Smooth muscle cell (in vitro differentiated cells): Measurements from ENCODE around the gene SARS2. TPM values are rescaled to one million over a fixed set of nuclear protein-coding genes. Genes with fewer than 3 reads are reported as not detected.

Source experiments
- DNase-seq: peaks from one replicate; lab custom pipeline; 2025; ENCODE audit not compliant: unreplicated experiment; lab: John Stamatoyannopoulos, UW
- H2AFZ ChIP-seq: fragments of 200-600 bp; sonication (generic); 2 replicates; pipeline ENCODE4 v1.6.0; 2016; ENCODE audit warnings: antibody characterized with exemption, low read depth, mild to moderate bottlenecking
- H3F3A ChIP-seq: fragments of 200-600 bp; sonication (generic); 2 replicates; pipeline ENCODE4 v1.6.0; 2017; ENCODE audit warnings: antibody characterized with exemption, low read depth
- H3K27ac ChIP-seq: fragments of 200-600 bp; sonication (generic); 2 replicates; pipeline ENCODE4 v1.5.1; 2016; ENCODE audit warnings: low read depth, mild to moderate bottlenecking
- H3K27me3 ChIP-seq: fragments of 200-600 bp; sonication (generic); 2 replicates; pipeline ENCODE4 v1.6.1; 2016; ENCODE audit warnings: low read depth, mild to moderate bottlenecking
- H3K36me3 ChIP-seq: fragments of 200-600 bp; sonication (generic); 2 replicates; pipeline ENCODE4 v1.5.1; 2016; ENCODE audit warnings: low read depth
- H3K4me1 ChIP-seq: fragments of 200-600 bp; sonication (generic); 2 replicates; pipeline ENCODE4 v1.5.1; 2016; ENCODE audit warnings: low read depth
- H3K4me2 ChIP-seq: fragments of 200-600 bp; sonication (generic); 2 replicates; pipeline ENCODE4 v1.6.0; 2016; ENCODE audit warnings: mild to moderate bottlenecking
- H3K4me3 ChIP-seq: fragments of 200-600 bp; sonication (generic); 2 replicates; pipeline ENCODE4 v1.5.1; 2016; ENCODE audit warnings: mild to moderate bottlenecking
- H3K79me2 ChIP-seq: fragments of 200-600 bp; sonication (generic); 2 replicates; pipeline ENCODE4 v1.6.0; 2016; ENCODE audit warnings: low read depth, mild to moderate bottlenecking
- H3K9ac ChIP-seq: fragments of 200-600 bp; sonication (generic); 2 replicates; pipeline ENCODE4 v1.6.0; 2016; ENCODE audit warnings: low read depth
- H3K9me3 ChIP-seq: fragments of 200-600 bp; sonication (generic); replicated peaks from 2 replicates; pipeline ENCODE4 v1.5.1; 2016; ENCODE audit warnings: low read depth
- H4K20me1 ChIP-seq: fragments of 200-600 bp; sonication (generic); 2 replicates; pipeline ENCODE4 v1.6.0; 2016; ENCODE audit warnings: low read depth
- CTCF ChIP-seq: fragments of 200-600 bp; sonication (generic); IDR thresholded peaks from 2 replicates; pipeline ENCODE4 v1.5.1; 2017; ENCODE audit warnings: borderline replicate concordance, mild to moderate bottlenecking, antibody characterized with exemption; ENCODE audit not compliant: insufficient read depth, poor library complexity, severe bottlenecking
- whole genome bisulfite sequencing: methylation state at CpG from one replicate; pipeline ENCODE4 v1.1.7; 2016; ENCODE audit warnings: low lambda C conversion rate; 5-methylcytosine and 5-hydroxymethylcytosine counted together
- polyA plus RNA-seq: library from polyadenylated mRNA; unstranded; fragments of >200 nt; fragmentation: Nextera tagmentation; extraction: Ambion mirVana; gene quantifications from 2 replicates; pipeline ENCODE4 v1.2.1, GENCODE V29; 2016
- total RNA-seq: library from RNA; depleted of rRNA; stranded (reverse); fragments of >200 nt; gene quantifications from 2 replicates; pipeline ENCODE4 v1.2.3, GENCODE V29; 2014

Gene SARS2
- total and polyA plus RNA-seq, 2 experiments from 2014 or later: 12.3 to 33.1 TPM

- peak; percentile 91 for DNase-seq
- peak within 1 kb of the TSS; percentile 81 for H2AFZ ChIP-seq
- WGBS: under 1% methylated on average over 54 of the region's 64 CpGs
- H3K4me3 ChIP-seq: peak within 1 kb of the TSS; percentile 70
- H3K27ac ChIP-seq: peak within 1 kb of the TSS; percentile 95
- peaks cover 28% of the 10 kb centered on the region for H3K79me2 ChIP-seq
- no peaks in the 10 kb centered on the region for H3K36me3 ChIP-seq
- H3K9me3 ChIP-seq: no peaks in the 10 kb centered on the region
- H3F3A ChIP-seq: no peaks in the 10 kb centered on the region
- TF ChIP-seq CTCF: no peak
- no peaks in the 10 kb centered on the region for H4K20me1 ChIP-seq
- H3K9ac ChIP-seq: peak within 1 kb of the TSS; percentile 95
- peak within 1 kb of the TSS; percentile 97 for H3K4me2 ChIP-seq
- H3K27me3 ChIP-seq: no peaks in the 10 kb centered on the region
- H3K4me1 ChIP-seq: peaks cover 16% of the 10 kb centered on the region
Measured at GRCh38 chr19:38899447-38900201, 30.9 kb downstream of the SARS2 start, which contains the start of the genes NFKBIB and SIRT2. Gene NFKBIB, plus strand, starts transcription at chr19:38899969. Its CDS starts 64 bp downstream, at chr19:38900033. Gene SIRT2, minus strand, starts transcription at chr19:38899618. Its CDS starts 97 bp downstream, at chr19:38899521.

- Histone ChIP-seq H3F3A (no peaks in the 10 kb centered on the region), H4K20me1 (no peaks in the 10 kb centered on the region), H3K27me3 (no peaks in the 10 kb centered on the region), H3K9ac (peak overlapping the region; percentile 95), H3K9me3 (no peaks in the 10 kb centered on the region), H2AFZ (peak overlapping the region; percentile 81), H3K4me3 (peak overlapping the region; percentile 70), H3K36me3 (no peaks in the 10 kb centered on the region), H3K27ac (peak overlapping the region; percentile 95), H3K4me2 (peak overlapping the region; percentile 95), H3K4me1 (peaks cover 16% of the 10 kb centered on the region), H3K79me2 (peaks cover 28% of the 10 kb centered on the region)
- 20% methylated on average over 25 of the region's 25 CpGs for WGBS
- DNase-seq: no peak
- no peak for TF ChIP-seq CTCF
Measured at GRCh38 chr19:38898788-38899446, 31.6 kb downstream of the SARS2 start.

GRCh38 chr19:38894968-38895367, 35.6 kb downstream of the SARS2 start:
- Histone ChIP-seq H3K9ac (no peak overlapping the region), H3K27me3 (no peaks in the 10 kb centered on the region), H3K4me1 (peaks cover 6% of the 10 kb centered on the region), H4K20me1 (no peaks in the 10 kb centered on the region), H3K4me3 (no peak overlapping the region), H3K9me3 (no peaks in the 10 kb centered on the region), H2AFZ (no peak overlapping the region), H3K36me3 (no peaks in the 10 kb centered on the region), H3F3A (no peaks in the 10 kb centered on the region), H3K4me2 (no peak overlapping the region), H3K27ac (no peak overlapping the region), H3K79me2 (peaks cover 11% of the 10 kb centered on the region)
- TF ChIP-seq CTCF: no peak
- 85% methylated on average over 5 of the region's 9 CpGs for WGBS
- no peak for DNase-seq
